Activated CD4-positive, CD25-positive, alpha-beta regulatory T cell treated with anti-CD3 and anti-CD28 coated beads, Interleukin-2, amount 50 U/mL, for 72 hours (primary cell): Measurements from ENCODE around the gene ITSN1.
"Not testable (repeated sequence)": the region's sequence is repeated elsewhere in the genome, so short reads cannot be mapped to it uniquely, and the experiment has no call there.

Source experiments
- DNase-seq: peaks from one replicate; pipeline ENCODE4 v3.0.0; 2021

Gene ITSN1

GRCh38 chr21:33684068-33684467, 41.8 kb downstream of the ITSN1 start:
- DNase-seq, result no peak

DNA sequence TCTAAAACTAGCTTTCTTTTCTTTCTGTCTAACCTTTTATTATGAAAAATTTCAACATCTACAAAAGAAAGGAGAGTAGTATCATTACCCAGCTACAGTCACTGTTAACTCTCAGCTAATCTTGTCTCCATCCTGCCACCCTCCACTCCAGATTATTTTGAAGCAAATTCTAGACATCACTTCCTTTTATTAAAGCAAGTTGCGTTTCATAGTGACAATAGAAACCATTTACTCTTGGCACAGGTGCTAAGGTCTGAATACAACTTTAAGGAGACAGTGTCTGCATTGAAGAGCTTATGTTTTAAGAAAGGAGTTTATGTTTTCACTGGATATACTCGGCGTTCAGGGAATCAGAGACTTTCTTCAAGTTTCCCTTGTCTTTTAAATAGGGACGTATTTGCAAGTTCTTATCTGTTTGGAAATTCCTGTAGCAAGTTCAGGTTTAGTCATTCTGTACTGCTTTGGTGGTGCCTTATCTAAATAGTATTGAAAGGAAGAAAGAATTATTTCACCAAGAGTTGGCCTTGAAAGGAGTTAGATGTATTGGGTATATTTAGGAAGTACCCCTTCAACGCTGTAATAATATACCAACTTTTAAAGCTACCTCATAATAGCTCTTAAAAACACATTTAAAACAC, 42.7 kb downstream of the ITSN1 start:
- DNase-seq, result no peak

- no peak for DNase-seq
These were observed 43.4 kb downstream of the ITSN1 start for GRCh38 chr21:33685613-33686197.

DNA sequence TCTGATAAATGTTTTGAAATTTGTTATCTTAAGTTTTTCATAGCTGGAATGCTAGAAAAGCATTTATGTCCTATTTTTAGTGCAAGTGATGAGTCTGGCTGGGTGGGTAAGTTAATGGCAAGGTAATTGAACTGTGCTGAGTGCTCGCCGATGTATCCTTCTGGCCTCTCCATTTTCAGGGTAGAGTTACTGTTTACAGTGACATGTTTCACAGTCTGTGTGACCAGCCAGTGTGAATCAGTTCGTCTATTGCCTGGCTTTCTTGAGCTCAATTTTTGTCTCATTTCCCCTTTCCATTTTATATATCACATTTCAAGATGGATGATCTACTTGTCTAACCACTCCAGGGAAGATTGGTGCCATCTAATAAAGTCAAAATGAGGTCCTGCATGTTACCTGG, 44.1 kb downstream of the ITSN1 start:
- DNase-seq, result no peak

DNA sequence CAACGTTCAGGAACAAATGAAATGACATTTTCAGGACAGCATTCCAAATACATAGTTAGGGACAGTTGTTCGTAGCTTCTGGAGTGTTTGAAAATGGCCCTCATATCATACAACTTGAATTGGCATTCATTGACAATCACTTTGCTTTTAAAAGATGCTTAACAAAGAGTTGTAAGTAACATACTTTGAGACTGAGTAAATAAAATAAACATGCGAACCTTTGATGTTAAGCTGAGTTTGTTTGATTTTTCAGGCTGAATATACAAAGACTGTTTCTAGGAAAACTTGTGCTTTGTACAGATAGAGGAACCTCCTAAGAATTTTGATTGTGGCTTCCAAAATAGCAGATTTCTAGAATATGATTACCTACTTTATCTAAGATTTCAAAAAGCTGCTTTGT, 45.3 kb downstream of the ITSN1 start:
- no peak for DNase-seq

GRCh38 chr21:33688353-33688752, 46.1 kb downstream of the ITSN1 start:
- no peak for DNase-seq

DNA sequence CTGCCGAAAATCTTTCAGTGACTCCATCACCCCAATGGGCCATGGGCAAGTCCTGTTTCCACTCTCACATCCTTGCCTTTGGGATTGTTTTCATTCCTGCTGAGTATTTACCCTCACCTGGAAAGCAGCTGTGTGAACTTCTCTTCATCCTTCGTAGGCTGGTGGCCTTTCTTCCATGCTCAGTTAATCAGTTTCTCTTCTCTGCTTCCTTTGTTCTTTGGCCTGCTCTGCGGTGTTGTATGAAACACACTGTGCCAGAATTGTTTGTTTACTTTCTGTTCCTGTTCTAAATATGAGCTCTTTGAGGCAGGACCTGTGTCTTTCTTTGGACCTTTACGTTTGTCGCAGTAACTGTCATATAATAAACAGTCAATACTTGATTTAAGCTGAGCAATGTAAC, 48.6 kb downstream of the ITSN1 start:
- DNase-seq, result no peak

GRCh38 chr21:33691945-33692603, 49.8 kb downstream of the ITSN1 start:
- DNase-seq, result no peak

GRCh38 chr21:33695813-33696212, 53.5 kb downstream of the ITSN1 start:
- DNase-seq, result no peak

DNA sequence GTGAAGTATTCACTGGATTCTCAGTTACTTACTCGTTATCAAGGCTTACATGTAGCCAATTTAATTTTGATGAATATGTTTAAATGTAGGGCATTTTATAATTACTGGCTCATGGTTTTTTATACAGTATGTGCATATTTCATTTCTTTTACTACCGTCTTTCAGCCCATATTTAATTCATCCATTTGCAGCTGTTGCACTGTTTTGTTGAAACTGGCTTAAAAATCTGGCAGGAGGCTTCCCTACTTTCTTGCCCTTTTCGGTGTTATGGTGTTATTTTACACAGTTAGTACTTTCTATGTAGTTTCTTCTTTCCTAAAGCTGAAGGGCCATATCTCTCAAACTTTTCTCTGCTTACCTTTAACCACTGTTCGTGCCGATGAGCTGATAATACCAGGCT, 54.2 kb downstream of the ITSN1 start:
- DNase-seq, result no peak

GRCh38 chr21:33698087-33698860, 56.0 kb downstream of the ITSN1 start:
- DNase-seq, result no peak

DNA sequence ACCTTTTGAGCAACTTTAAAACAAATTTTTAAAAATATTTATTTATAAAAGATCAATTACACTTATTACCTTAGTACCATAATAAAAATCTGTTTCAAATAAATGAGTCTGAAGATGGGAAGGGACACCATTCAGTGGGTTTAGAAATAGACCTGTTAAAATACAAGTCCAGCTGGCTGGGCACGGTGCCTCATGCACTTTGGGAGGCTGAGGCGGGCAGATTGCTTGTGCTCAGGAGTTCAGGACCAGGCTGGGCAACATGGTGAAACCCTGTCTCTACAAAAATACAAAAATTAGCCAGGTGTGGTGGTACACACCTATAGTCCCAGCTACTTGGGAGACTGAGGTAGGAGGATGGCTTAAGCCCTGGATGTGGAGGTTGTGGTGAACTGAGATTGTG, 57.0 kb downstream of the ITSN1 start:
- DNase-seq, result no peak

GRCh38 chr21:33700491-33700890, 58.2 kb downstream of the ITSN1 start:
- DNase-seq, result no peak

GRCh38 chr21:33703750-33704606, 61.7 kb downstream of the ITSN1 start:
- no peak for DNase-seq

DNA sequence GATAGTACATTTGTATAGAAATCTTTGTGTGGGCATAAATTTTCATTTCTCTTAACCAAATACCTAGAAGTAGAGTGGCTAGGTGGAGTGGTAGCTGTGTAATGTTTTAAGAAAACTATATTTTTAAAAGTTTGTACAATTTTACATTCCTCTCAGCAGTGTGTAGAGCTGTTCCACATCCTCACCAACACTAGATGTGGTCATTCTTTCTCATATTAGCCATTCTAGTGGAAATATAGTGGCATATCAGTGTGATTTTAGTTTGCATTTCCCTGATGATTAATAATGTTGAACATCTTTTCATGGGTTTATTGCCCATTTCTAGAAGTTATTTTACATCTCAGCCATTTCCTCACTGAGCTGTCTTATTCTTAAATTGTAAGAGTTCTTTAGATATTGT, 65.5 kb downstream of the ITSN1 start:
- DNase-seq, result no peak

DNA sequence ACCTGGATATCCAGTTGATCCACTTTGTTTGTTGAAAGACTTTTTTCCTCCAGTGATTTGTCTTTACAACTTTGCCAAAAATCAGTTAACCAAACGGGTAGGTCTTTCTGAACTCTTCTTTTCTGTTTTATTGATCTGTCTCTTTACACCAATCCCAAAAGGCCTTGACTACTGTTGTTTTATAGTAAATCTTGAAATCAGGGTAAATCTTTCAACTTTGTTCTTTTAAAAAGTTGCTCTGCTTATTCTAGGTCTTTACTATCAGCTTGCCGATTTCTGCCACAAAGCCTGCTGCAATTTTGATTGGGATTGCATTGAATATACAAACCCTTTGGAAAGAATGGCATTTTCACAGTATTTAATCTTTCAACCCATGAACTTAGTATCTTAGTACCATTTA, 66.6 kb downstream of the ITSN1 start:
- DNase-seq, result no peak

DNA sequence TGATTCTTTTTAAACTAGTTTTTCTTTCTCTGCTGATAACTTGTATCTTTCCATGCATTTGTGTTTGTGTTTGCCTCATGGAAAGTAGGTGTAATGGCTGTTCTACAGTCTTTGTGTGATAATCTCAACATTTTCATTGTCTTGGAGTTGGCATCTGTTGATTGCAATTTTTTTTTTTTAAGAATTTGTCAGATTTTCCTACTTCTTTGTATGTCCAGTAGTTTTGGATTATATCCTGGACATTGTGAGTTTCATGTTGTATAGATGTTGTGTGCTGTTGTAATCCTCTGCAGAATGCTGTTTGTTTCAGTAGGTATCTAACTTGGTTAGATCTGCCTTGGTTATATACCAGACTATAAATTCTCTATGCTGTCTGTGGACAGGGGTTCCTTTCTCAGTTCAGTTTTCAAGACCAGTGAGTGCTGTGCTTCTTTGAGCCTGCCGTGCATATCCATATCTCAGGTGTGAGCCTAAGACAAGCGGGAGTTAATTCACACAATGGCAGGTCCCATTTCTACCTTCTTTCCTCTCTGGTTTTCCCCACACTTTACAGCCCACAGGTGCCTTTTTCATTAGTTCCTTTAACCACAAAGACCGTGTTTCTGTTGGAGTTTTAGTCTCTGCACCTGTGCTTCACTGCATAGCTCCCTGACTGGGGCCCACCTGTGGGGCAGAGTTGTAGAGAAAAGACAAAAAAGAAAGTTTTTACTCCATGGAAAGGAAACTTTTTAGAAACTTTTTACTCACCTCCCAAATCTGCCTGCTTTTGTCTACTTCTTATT, 69.9 kb downstream of the ITSN1 start:
- DNase-seq, result no peak

- no peak for DNase-seq
These were observed 78.8 kb downstream of the ITSN1 start for GRCh38 chr21:33721081-33721480.

- DNase-seq, result not testable (repeated sequence)
These were observed 86.8 kb downstream of the ITSN1 start for GRCh38 chr21:33729139-33729538.

DNA sequence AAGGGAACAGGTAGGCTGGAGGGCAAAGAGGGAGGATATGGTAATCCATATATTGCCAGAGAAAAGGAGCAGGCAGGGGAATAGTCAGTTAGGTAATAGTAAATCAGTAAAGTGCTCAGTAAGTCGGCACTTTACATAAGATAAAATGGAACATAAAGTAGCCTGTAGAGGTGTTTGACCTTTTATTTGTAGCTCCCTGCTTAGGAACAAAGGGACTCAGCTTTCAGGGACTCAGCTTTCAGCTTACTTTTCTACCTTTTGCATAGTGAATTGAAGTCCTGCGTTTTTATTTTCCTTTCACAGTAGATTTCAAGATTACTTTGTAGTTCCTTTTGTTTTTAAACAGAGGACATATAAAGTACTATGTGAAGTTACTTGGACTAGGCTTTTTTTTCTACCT, 87.3 kb downstream of the ITSN1 start:
- no peak for DNase-seq

DNA sequence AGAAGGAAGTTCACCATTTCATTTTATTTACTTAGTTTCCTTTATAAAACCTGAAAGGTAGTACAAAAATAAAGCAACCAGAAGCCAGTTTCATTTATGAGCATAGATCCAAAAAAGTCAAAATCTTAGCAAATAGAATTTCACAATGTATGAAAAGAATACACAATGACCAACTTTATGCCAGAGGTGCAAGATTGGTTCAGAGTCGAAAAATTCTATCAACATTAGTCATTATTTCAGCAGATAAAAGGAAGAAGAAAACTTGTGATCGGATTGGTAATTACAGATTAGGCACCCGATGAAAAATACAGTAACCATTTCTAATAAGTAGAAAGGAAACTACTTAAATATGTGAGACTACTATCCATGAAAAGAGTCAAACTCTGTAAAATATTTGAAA, 89.1 kb downstream of the ITSN1 start:
- DNase-seq, result no peak

DNA sequence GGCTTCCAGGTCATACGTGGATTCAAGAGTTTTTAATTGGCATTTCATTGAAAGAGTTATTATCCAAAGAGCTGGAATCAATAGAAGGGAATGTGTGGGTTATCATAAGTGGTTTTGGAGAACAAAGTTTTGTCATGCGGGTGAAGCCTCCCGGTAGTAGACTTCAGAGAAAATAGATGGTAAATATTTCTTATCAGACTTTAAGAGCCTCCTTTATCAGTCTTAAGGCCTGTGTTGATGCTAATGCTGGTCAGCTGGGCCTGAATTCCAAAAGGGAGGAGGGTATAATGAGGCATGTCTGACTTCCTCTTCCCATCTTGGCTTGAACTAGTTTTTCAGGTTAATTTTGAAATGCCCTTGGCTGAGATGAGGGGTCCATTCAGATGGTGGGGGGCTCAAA, 89.7 kb downstream of the ITSN1 start:
- DNase-seq, result no peak
